Ovary (tissue), 3 donors: Measurements from ENCODE around the gene COL11A2.

ENCODE experiments used
- EP300 ChIP-seq: sonication (generic); formaldehyde crosslinking; IDR thresholded peaks from one replicate; pipeline ENCODE4 v1.6.1; 2017; ENCODE audit warnings: antibody characterized with exemption
- POLR2A ChIP-seq: fragments of 450-650 bp; IDR thresholded peaks from one replicate; pipeline ENCODE4 v1.6.1; 2017; ENCODE audit warnings: antibody characterized with exemption, mild to moderate bottlenecking, moderate library complexity
- TF ChIP-seq, protein P1 (sequence below), 3 donors: fragments of 450-650 bp in 2 of 3; fragments of 200-600 bp in 1 of 3; IDR thresholded peaks; one replicate each; pipeline versions ENCODE4 v1.5.1 to v1.8.0; 2016 to 2022; ENCODE audit warnings: antibody characterized with exemption in 3 of 3, mild to moderate bottlenecking in 1 of 3
- donor health status: DM: no; HTN: no; CAD: no.

DNA sequence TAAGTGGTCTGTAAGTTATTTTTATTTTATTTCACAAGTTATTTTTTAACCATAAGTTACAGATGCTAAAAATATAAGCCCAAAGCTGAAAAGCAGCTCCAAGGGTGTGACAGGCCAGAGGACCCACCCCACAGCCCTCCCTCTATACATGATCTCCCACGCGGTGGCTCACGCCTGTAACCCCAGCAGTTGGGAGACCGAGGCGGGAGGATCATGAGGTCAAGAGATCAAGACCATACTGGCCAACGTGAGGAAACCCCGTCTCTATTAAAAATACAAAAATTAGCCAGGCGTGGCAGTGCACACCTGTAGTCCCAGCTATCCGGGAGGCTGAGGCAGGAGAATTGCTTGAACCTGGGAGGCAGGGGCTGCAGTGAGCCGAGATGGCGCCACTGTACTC lies 32.2 kb downstream of the COL11A2 start:
- no peak for TF ChIP-seq POLR2A
- TF ChIP-seq, protein P1, sequence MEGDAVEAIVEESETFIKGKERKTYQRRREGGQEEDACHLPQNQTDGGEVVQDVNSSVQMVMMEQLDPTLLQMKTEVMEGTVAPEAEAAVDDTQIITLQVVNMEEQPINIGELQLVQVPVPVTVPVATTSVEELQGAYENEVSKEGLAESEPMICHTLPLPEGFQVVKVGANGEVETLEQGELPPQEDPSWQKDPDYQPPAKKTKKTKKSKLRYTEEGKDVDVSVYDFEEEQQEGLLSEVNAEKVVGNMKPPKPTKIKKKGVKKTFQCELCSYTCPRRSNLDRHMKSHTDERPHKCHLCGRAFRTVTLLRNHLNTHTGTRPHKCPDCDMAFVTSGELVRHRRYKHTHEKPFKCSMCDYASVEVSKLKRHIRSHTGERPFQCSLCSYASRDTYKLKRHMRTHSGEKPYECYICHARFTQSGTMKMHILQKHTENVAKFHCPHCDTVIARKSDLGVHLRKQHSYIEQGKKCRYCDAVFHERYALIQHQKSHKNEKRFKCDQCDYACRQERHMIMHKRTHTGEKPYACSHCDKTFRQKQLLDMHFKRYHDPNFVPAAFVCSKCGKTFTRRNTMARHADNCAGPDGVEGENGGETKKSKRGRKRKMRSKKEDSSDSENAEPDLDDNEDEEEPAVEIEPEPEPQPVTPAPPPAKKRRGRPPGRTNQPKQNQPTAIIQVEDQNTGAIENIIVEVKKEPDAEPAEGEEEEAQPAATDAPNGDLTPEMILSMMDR (IDR thresholded peaks at IDR 0.05), result no peak
- TF ChIP-seq EP300, result no peak
